H9 (cell line): ENCODE data around the gene GDPD4. TPM values are rescaled to one million over a fixed set of nuclear protein-coding genes. Genes with fewer than 3 reads are reported as not detected.

Source experiments
- DNase-seq: peaks from one replicate; pipeline ENCODE4 v3.0.0-alpha.2; 2017
- H2AFZ ChIP-seq: one replicate; pipeline ENCODE4 v1.6.1; 2013; ENCODE audit warnings: mild to moderate bottlenecking, low read length, control low read depth, moderate library complexity
- H2AK5ac ChIP-seq: 2 replicates; pipeline ENCODE4 v1.6.1; 2013; ENCODE audit warnings: low read length, control low read depth, mixed read lengths; ENCODE audit not compliant: insufficient read length
- H2BK120ac ChIP-seq: one replicate; pipeline ENCODE4 v1.6.1; 2013; ENCODE audit warnings: low read depth, mild to moderate bottlenecking, low read length, control low read depth, inconsistent platforms; ENCODE audit not compliant: poor library complexity, severe bottlenecking
- H2BK12ac ChIP-seq: 2 replicates; pipeline ENCODE4 v1.6.1; 2013; ENCODE audit warnings: low read length, control low read depth, mixed read lengths, low read depth; ENCODE audit not compliant: insufficient read length
- H2BK15ac ChIP-seq: 2 replicates; pipeline ENCODE4 v1.6.1; 2013; ENCODE audit warnings: low read depth, low read length, control low read depth
- H2BK20ac ChIP-seq: one replicate; pipeline ENCODE4 v1.6.1; 2013; ENCODE audit warnings: low read depth, mild to moderate bottlenecking, low read length, control low read depth, inconsistent platforms; ENCODE audit not compliant: poor library complexity, severe bottlenecking
- H2BK5ac ChIP-seq: 2 replicates; pipeline ENCODE4 v1.6.1; 2013; ENCODE audit warnings: low read length, control low read depth, mixed read lengths; ENCODE audit not compliant: insufficient read length
- H3K14ac ChIP-seq: 2 replicates; pipeline ENCODE4 v1.6.1; 2013; ENCODE audit warnings: low read length, control low read depth; ENCODE audit not compliant: insufficient read depth
- H3K18ac ChIP-seq: 2 replicates; pipeline ENCODE4 v1.6.1; 2013; ENCODE audit warnings: low read depth, mild to moderate bottlenecking, mixed read lengths, low read length, control low read depth; ENCODE audit not compliant: insufficient read length
- H3K23ac ChIP-seq: 2 replicates; pipeline ENCODE4 v1.6.1; 2013; ENCODE audit warnings: low read length, control low read depth, mixed read lengths, low read depth; ENCODE audit not compliant: insufficient read length
- H3K23me2 ChIP-seq: 2 replicates; pipeline ENCODE4 v1.6.1; 2013; ENCODE audit warnings: low read depth, mild to moderate bottlenecking, mixed read lengths, low read length, control low read depth; ENCODE audit not compliant: insufficient read length, poor library complexity, severe bottlenecking
- H3K27ac ChIP-seq: 2 replicates; pipeline ENCODE4 v1.5.1; 2013; ENCODE audit warnings: low read length, control low read depth, mixed read lengths, low read depth; ENCODE audit not compliant: insufficient read length
- H3K27me3 ChIP-seq: 2 replicates; pipeline ENCODE4 v1.6.1; 2013; ENCODE audit warnings: low read length, control low read depth, inconsistent platforms; ENCODE audit not compliant: insufficient read depth
- H3K4ac ChIP-seq: 2 replicates; pipeline ENCODE4 v1.6.1; 2013; ENCODE audit warnings: low read depth, mild to moderate bottlenecking, control low read depth, inconsistent platforms, low read length, moderate library complexity
- H3K4me1 ChIP-seq: 2 replicates; pipeline ENCODE4 v1.6.1; 2013; ENCODE audit warnings: low read length, control low read depth, inconsistent platforms; ENCODE audit not compliant: insufficient read depth
- H3K4me2 ChIP-seq: 2 replicates; pipeline ENCODE4 v1.6.1; 2013; ENCODE audit warnings: low read length, control low read depth, mixed read lengths; ENCODE audit not compliant: insufficient read length, insufficient read depth
- H3K56ac ChIP-seq: 2 replicates; pipeline ENCODE4 v1.6.1; 2013; ENCODE audit warnings: low read depth, mild to moderate bottlenecking, mixed read lengths, low read length, control low read depth; ENCODE audit not compliant: insufficient read length
- H3K79me1 ChIP-seq: 2 replicates; pipeline ENCODE4 v1.6.1; 2013; ENCODE audit warnings: low read depth, mild to moderate bottlenecking, moderate library complexity, low read length, control low read depth, inconsistent platforms; ENCODE audit not compliant: insufficient read depth, poor library complexity, severe bottlenecking
- H3K79me2 ChIP-seq: 2 replicates; pipeline ENCODE4 v1.6.1; 2013; ENCODE audit warnings: low read length, control low read depth, inconsistent platforms; ENCODE audit not compliant: insufficient read depth
- H3K9ac ChIP-seq: 2 replicates; pipeline ENCODE4 v1.6.1; 2013; ENCODE audit warnings: low read length, control low read depth, mixed read lengths; ENCODE audit not compliant: insufficient read length; ENCODE audit errors: extremely low read depth
- H3K9me3 ChIP-seq: one replicate; pipeline ENCODE4 v1.6.1; 2013; ENCODE audit warnings: low read depth, low read length, inconsistent platforms; ENCODE audit not compliant: control insufficient read depth
- H3T11ph ChIP-seq: one replicate; pipeline ENCODE4 v1.6.1; 2013; ENCODE audit warnings: mild to moderate bottlenecking, low read length, control low read depth, inconsistent platforms
- H4K20me1 ChIP-seq: one replicate; pipeline ENCODE4 v1.6.1; 2013; ENCODE audit not compliant: control insufficient read depth, insufficient read length, insufficient read depth
- H4K5ac ChIP-seq: 2 replicates; pipeline ENCODE4 v1.6.1; 2013; ENCODE audit warnings: low read depth, mild to moderate bottlenecking, mixed read lengths, low read length, control low read depth; ENCODE audit not compliant: insufficient read length
- H4K8ac ChIP-seq: replicated peaks from 2 replicates; pipeline ENCODE4 v1.6.1; 2013; ENCODE audit warnings: low read length, control low read depth, mixed read lengths, low read depth; ENCODE audit not compliant: insufficient read length
- H4K91ac ChIP-seq: 2 replicates; pipeline ENCODE4 v1.6.1; 2013; ENCODE audit warnings: low read depth, mild to moderate bottlenecking, moderate library complexity, mixed read lengths, low read length, control low read depth; ENCODE audit not compliant: insufficient read length
- H3K27ac Mint-ChIP-seq, 3 experiments: 2 replicates in 2 of 3; 3 replicates in 1 of 3; pipeline ENCODE4 v1.8.0; 2020 to 2021; ENCODE audit warnings: mixed read lengths in 3 of 3, mild to moderate bottlenecking in 1 of 3, moderate library complexity in 1 of 3
- H3K27me3 Mint-ChIP-seq: 2 replicates; pipeline ENCODE4 v1.8.0; 2021; ENCODE audit warnings: low read depth, mild to moderate bottlenecking, moderate library complexity, mixed read lengths
- H3K36me3 Mint-ChIP-seq, 3 experiments: 2 replicates in 2 of 3; 3 replicates in 1 of 3; pipeline ENCODE4 v1.8.0; 2020 to 2021; ENCODE audit warnings: low read depth in 3 of 3, mixed read lengths in 3 of 3; ENCODE audit not compliant: insufficient read depth in 1 of 3
- H3K4me1 Mint-ChIP-seq, 2 experiments: 2 replicates each; pipeline ENCODE4 v1.8.0; 2020; ENCODE audit warnings: mixed read lengths in 2 of 2
- H3K4me3 Mint-ChIP-seq, 2 experiments: 2 replicates in 1 of 2; 3 replicates in 1 of 2; pipeline ENCODE4 v1.8.0; 2020 to 2021; ENCODE audit warnings: mild to moderate bottlenecking in 2 of 2, mixed read lengths in 2 of 2, moderate library complexity in 1 of 2
- H3K9me3 Mint-ChIP-seq, 2 experiments: 2 replicates in 1 of 2; 3 replicates in 1 of 2; pipeline ENCODE4 v1.8.0; 2020; ENCODE audit warnings: mild to moderate bottlenecking in 2 of 2, mixed read lengths in 2 of 2, moderate library complexity in 1 of 2
- WGBS: extraction: QIAGEN DNeasy Blood & Tissue Kit; methylation state at CpG from one replicate; pipeline ENCODE4 v1.1.7; 2013; ENCODE audit warnings: missing lambda C conversion rate, low lambda C conversion rate, mixed read lengths; ENCODE audit not compliant: insufficient read length; ENCODE audit errors: extremely low coverage; 5-methylcytosine and 5-hydroxymethylcytosine counted together
- total RNA-seq: library from RNA; stranded (reverse); gene quantifications from 2 replicates; pipeline ENCODE4 v1.2.1, GENCODE V29; 2021
- TF ChIP-seq, protein P1 (sequence below): fragments of 200-600 bp; sonication (generic); conservative IDR thresholded peaks from 3 replicates; pipeline ENCODE4 v1.8.0; 2021; ENCODE audit warnings: antibody characterized with exemption, mild to moderate bottlenecking

The GDPD4 gene
- total RNA-seq, 1 experiment from 2014 or later = not detected

DNA sequence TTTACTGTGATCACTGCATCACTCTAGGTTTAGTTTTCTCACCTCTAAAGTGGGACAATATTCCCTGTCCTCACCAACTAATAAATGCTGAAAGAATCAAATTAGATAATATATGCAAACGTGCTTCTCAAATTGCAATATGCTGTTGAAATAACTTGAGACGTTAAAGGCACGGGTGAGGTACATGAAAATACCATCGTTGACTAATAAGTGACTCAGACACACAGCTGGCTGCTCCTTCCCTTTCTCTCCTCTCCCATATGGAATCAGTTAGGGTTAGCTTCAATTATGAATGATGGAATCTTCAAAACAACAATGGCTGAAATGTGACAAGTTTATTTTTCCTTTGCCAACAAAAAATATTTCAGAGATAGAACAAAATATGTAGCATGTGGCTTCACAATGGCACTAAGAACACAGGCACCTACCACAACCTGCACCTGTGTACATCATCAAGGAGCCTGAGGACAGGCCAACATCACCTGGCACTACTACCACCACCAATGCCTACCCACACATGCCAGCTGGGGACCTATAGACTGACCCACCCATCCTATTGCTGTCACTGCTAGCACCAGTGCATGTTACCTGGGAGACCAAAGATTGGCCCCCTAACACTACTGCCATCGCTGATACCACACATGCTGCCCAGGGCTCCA, 13.7 kb downstream of the GDPD4 start:
- Histone ChIP-seq H4K8ac (no peak overlapping the region), H3K56ac (no peak overlapping the region), H3K23me2 (no peaks in the 10 kb centered on the region), H3K18ac (no peak overlapping the region), H2AFZ (no peak overlapping the region), H4K91ac (no peak overlapping the region), H3K4ac (no peak overlapping the region), H3K9ac (no peak overlapping the region), H3K79me1 (no peaks in the 10 kb centered on the region), H2AK5ac (no peak overlapping the region), H2BK20ac (no peak overlapping the region), H4K5ac (no peak overlapping the region), H3K9me3 (no peaks in the 10 kb centered on the region), H3K23ac (no peak overlapping the region), H2BK5ac (no peak overlapping the region), H2BK12ac (no peak overlapping the region), H2BK120ac (no peak overlapping the region), H3K79me2 (no peaks in the 10 kb centered on the region), H3K27ac (no peak overlapping the region), H2BK15ac (no peak overlapping the region), H3K4me1 (no peaks in the 10 kb centered on the region), H3K4me2 (no peak overlapping the region), H4K20me1 (no peaks in the 10 kb centered on the region), H3T11ph (no peak overlapping the region), H3K27me3 (no peaks in the 10 kb centered on the region), H3K14ac (no peak overlapping the region)
- no peaks in the 10 kb centered on the region for H3K36me3 Mint-ChIP-seq
- TF ChIP-seq, protein P1, sequence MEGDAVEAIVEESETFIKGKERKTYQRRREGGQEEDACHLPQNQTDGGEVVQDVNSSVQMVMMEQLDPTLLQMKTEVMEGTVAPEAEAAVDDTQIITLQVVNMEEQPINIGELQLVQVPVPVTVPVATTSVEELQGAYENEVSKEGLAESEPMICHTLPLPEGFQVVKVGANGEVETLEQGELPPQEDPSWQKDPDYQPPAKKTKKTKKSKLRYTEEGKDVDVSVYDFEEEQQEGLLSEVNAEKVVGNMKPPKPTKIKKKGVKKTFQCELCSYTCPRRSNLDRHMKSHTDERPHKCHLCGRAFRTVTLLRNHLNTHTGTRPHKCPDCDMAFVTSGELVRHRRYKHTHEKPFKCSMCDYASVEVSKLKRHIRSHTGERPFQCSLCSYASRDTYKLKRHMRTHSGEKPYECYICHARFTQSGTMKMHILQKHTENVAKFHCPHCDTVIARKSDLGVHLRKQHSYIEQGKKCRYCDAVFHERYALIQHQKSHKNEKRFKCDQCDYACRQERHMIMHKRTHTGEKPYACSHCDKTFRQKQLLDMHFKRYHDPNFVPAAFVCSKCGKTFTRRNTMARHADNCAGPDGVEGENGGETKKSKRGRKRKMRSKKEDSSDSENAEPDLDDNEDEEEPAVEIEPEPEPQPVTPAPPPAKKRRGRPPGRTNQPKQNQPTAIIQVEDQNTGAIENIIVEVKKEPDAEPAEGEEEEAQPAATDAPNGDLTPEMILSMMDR = no peak
- DNase-seq = no peak
- no peaks in the 10 kb centered on the region for H3K27me3 Mint-ChIP-seq
- peaks cover 0 to 4% of the 10 kb centered on the region in 2 experiments; a peak in 2 of 5 replicates for H3K9me3 Mint-ChIP-seq
- H3K4me3 Mint-ChIP-seq = no peak overlapping the region
- H3K4me1 Mint-ChIP-seq = no peaks in the 10 kb centered on the region
- no peak overlapping the region for H3K27ac Mint-ChIP-seq
- WGBS = no CpG with 5 or more reads among the region's 5 CpGs
